ENCODE data around the gene MFGE8. TPM values are rescaled to one million over a fixed set of nuclear protein-coding genes. Genes with fewer than 3 reads are reported as not detected.
A peak's percentile ranks its signal among the peaks of the same experiment; 100 is the strongest.
"Not testable (repeated sequence)": the region's sequence is repeated elsewhere in the genome, so short reads cannot be mapped to it uniquely, and the experiment has no call there.

Gene MFGE8
- polyA plus RNA-seq (2013, experiment 1 of 2; ENCODE audit: insufficient read length): 451 TPM
- polyA plus RNA-seq (2013, experiment 2 of 2; ENCODE audit: insufficient read length): 472 TPM

GRCh38 chr15:88913017-88913849 lies at the start of gene MFGE8:
MFGE8 (minus strand) TSS chr15:88913379; CDS start chr15:88913319, 60 bp downstream.
- peak; percentile 67 for DNase-seq

- no peak for DNase-seq
Measured at GRCh38 chr15:88959445-88959844, 46.3 kb upstream of the MFGE8 start.

- DNase-seq: no peak
Measured at GRCh38 chr15:88956906-88957305, 43.7 kb upstream of the MFGE8 start.

- no peak for DNase-seq
Measured at GRCh38 chr15:88956263-88956662, 43.1 kb upstream of the MFGE8 start.

- peak; percentile 53 for DNase-seq
Measured at GRCh38 chr15:88954431-88955277, 41.5 kb upstream of the MFGE8 start.

GRCh38 chr15:88950600-88951160 lies 37.5 kb upstream of the MFGE8 start:
- DNase-seq: no peak

GRCh38 chr15:88949734-88950400 lies 36.7 kb upstream of the MFGE8 start:
- no peak for DNase-seq

- no peak for DNase-seq
Measured at GRCh38 chr15:88940110-88940675, 27.0 kb upstream of the MFGE8 start.

GRCh38 chr15:88939486-88939806 lies 26.3 kb upstream of the MFGE8 start:
- no peak for DNase-seq

- no peak for DNase-seq
Measured at GRCh38 chr15:88938802-88939485, 25.8 kb upstream of the MFGE8 start.

GRCh38 chr15:88934449-88934848 lies 21.3 kb upstream of the MFGE8 start:
- not testable (repeated sequence) for DNase-seq

GRCh38 chr15:88932875-88933330 lies 19.7 kb upstream of the MFGE8 start:
- DNase-seq: no peak

GRCh38 chr15:88932271-88932874 lies 19.2 kb upstream of the MFGE8 start:
- DNase-seq: no peak

GRCh38 chr15:88930579-88930978 lies 17.4 kb upstream of the MFGE8 start:
- no peak for DNase-seq

GRCh38 chr15:88929358-88930098 lies 16.3 kb upstream of the MFGE8 start:
- peak; percentile 23 for DNase-seq

GRCh38 chr15:88928192-88928591 lies 15.0 kb upstream of the MFGE8 start:
- DNase-seq: not testable (repeated sequence)

- DNase-seq: not testable (repeated sequence)
Measured at GRCh38 chr15:88925648-88926047, 12.5 kb upstream of the MFGE8 start.

GRCh38 chr15:88920892-88921435 lies 7.8 kb upstream of the MFGE8 start:
- peak; percentile 83 for DNase-seq

GRCh38 chr15:88920186-88920891 lies 7.2 kb upstream of the MFGE8 start:
- peak; percentile 56 for DNase-seq
